Activated CD4-positive, alpha-beta memory T cell treated with anti-CD3 and anti-CD28 coated beads, Interleukin-2, amount 10 ng/mL, durations not matched to agents 7 days and 5 days (primary cell): ENCODE data around the gene TMC6. TPM values are rescaled to one million over a fixed set of nuclear protein-coding genes. Genes with fewer than 3 reads are reported as not detected.
"Not testable (repeated sequence)": the region's sequence is repeated elsewhere in the genome, so short reads cannot be mapped to it uniquely, and the experiment has no call there.

ENCODE experiments used
- CTCF ChIA-PET: fragments of 350-600 bp; sonication (Branson Sonifier 250); formaldehyde crosslinking; loops from one replicate; lab custom pipeline; 2021; ENCODE audit warnings: antibody characterized with exemption, inconsistent platforms; lab: Charles Lee
- POLR2A ChIA-PET: fragments of 350-600 bp; sonication (Branson Sonifier 250); formaldehyde crosslinking; loops from one replicate; lab custom pipeline; 2021; ENCODE audit warnings: antibody characterized with exemption; lab: Charles Lee
- DNase-seq: peaks from one replicate; pipeline ENCODE4 v3.0.0-alpha.2; 2020
- H3K27ac Mint-ChIP-seq: one replicate; pipeline ENCODE4 v1.8.0; 2021; ENCODE audit warnings: mild to moderate bottlenecking, mixed read lengths
- H3K27me3 Mint-ChIP-seq: one replicate; pipeline ENCODE4 v1.8.0; 2021; ENCODE audit warnings: mixed read lengths
- H3K36me3 Mint-ChIP-seq: one replicate; pipeline ENCODE4 v1.8.0; 2021; ENCODE audit warnings: low read depth, mixed read lengths
- H3K4me1 Mint-ChIP-seq: one replicate; pipeline ENCODE4 v1.8.0; 2021; ENCODE audit warnings: mixed read lengths
- H3K4me3 Mint-ChIP-seq: one replicate; pipeline ENCODE4 v1.8.0; 2021; ENCODE audit warnings: mild to moderate bottlenecking, mixed read lengths
- H3K9me3 Mint-ChIP-seq: one replicate; pipeline ENCODE4 v1.8.0; 2021; ENCODE audit warnings: mixed read lengths
- total RNA-seq, 2 experiments: library from RNA; stranded (reverse); gene quantifications; one replicate each; pipeline ENCODE4 v1.2.3, GENCODE V29; 2021

TMC6 gene
- total RNA-seq, 2 experiments from 2014 or later: 460 to 463 TPM

DNA sequence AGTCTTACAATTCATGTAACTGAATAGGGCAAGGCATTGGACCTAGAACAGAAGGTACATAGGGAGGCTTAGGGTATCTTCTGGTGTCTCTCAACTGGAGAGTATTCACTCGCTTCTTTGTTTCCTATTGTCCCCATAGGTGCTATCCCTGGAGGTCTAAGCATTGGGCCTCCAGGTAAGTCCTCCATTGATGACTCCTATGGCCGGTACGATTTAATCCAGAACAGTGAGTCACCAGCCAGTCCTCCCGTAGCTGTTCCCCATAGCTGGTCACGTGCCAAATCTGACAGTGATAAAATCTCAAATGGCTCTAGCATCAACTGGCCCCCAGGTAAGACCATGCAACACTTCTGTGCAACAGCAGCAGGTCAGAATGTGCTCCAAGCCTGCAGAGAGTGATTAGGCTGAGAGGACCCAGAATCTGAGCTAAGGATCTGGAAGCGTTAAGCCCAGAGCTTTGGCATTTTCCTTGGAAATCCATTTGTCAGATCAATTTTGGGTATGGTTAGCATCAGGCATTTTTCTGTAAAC is 35.7 kb downstream of the TMC6 start:
- Mint-ChIP-seq H3K27ac (no peak overlapping the region), H3K36me3 (peaks cover 51% of the 10 kb centered on the region), H3K27me3 (no peaks in the 10 kb centered on the region), H3K9me3 (no peaks in the 10 kb centered on the region), H3K4me1 (no peaks in the 10 kb centered on the region), H3K4me3 (no peak overlapping the region)
- ChIA-PET POLR2A (no interaction called here), CTCF (interaction anchor here (0.5 to 1.7 kb wide), 4 partner anchors 8 to 89 kb away, joined by 3 to 6 read pairs (median 4); no protein-coding TSS in a partner anchor)
- no peak for DNase-seq

DNA sequence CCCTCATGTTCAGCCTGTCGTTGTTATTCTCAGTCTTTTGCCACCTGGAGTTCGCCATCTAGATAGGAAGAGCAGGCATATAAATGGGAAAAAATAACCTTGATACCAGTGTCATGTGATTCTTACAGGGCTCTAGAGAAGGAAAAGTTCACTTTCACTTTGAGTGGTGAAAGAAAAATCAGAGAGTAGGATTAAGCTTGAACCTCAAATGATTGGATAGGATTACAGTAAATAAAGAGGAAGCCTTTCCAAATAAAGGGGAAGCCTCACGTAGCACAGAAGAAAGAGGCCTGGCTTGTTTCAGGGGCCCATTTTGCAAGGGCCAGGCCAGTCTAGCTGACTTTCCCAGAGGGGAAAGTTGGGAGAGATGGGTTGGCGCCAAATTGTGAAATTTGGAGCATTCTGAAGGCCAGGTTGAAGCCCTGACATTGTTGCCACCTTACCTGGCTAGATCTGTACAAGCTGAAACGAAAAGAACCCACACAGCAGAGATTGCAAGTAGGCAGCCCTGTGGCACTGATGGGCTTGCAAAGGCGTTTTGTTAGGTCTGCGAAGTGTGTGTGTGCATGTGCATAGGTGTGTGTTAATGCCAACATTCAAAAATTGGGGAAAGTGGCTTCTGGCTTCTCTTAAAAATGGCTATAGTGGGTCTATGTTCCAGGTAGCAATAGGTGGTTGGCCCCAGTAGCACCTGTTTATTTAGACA is 38.8 kb downstream of the TMC6 start:
- H3K4me3 Mint-ChIP-seq: no peak overlapping the region
- peaks cover 1% of the 10 kb centered on the region for H3K4me1 Mint-ChIP-seq
- ChIA-PET CTCF (interaction anchor here (0.6 to 1.7 kb wide), 3 partner anchors 69 to 112 kb away, joined by 3 to 5 read pairs (median 3); no protein-coding TSS in a partner anchor), POLR2A (no interaction called here)
- H3K27me3 Mint-ChIP-seq: no peaks in the 10 kb centered on the region
- no peak for DNase-seq
- no peaks in the 10 kb centered on the region for H3K9me3 Mint-ChIP-seq
- peaks cover 38% of the 10 kb centered on the region for H3K36me3 Mint-ChIP-seq
- H3K27ac Mint-ChIP-seq: no peak overlapping the region

DNA sequence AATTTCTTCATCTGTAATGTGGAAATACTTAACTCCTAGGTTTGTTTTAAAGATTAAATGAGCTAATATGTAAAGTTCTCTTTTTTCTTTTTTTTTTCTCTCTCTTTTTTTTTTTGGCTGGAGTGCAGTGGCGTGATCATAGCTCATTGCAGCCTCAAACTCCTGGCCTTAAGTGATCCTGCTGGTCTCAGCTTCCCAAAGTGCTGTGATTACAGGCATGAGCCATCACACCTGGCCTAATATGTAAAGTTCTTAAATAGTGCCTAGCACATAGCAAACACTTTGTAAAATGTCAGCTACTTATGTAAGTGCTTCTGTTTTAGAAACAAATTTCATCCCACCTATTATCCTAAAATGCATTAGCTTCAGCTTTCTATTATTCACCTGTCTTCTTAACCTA is 40.0 kb downstream of the TMC6 start:
- Mint-ChIP-seq H3K27ac (no peak overlapping the region), H3K36me3 (peaks cover 34% of the 10 kb centered on the region), H3K4me3 (no peak overlapping the region), H3K4me1 (peaks cover 1% of the 10 kb centered on the region), H3K9me3 (no peaks in the 10 kb centered on the region), H3K27me3 (no peaks in the 10 kb centered on the region)
- POLR2A ChIA-PET: no interaction called here
- CTCF ChIA-PET: interaction anchor here (0.7 to 1.7 kb wide), 4 partner anchors 46 to 88 kb away, joined by 3 to 4 read pairs (median 3); no protein-coding TSS in a partner anchor
- no peak for DNase-seq

DNA sequence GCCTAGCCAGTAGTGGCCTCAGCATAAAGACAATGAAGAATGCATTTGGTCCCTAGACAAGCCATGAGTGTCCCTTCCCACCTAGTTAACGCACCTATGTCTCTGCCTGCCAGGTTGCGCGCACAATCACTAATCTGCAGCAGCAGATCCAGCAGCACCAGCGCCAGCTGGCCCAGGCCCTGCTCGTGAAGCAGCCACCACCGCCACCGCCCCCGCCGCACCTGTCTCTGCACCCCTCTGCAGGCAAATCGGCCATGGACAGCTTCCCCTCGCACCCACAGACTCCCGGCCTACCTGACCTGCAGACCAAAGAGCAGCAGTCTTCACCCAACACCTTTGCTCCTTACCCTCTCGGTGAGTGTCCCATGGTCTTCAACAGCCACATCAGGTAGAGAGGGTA is 41.8 kb downstream of the TMC6 start:
- H3K4me3 Mint-ChIP-seq: no peak overlapping the region
- H3K27ac Mint-ChIP-seq: no peak overlapping the region
- H3K9me3 Mint-ChIP-seq: no peaks in the 10 kb centered on the region
- no peak for DNase-seq
- H3K27me3 Mint-ChIP-seq: no peaks in the 10 kb centered on the region
- POLR2A ChIA-PET: no interaction called here
- H3K36me3 Mint-ChIP-seq: peaks cover 21% of the 10 kb centered on the region
- CTCF ChIA-PET: interaction anchor here (0.6 to 1.1 kb wide), 2 partner anchors 90 to 243 kb away, joined by 3 read pairs; no protein-coding TSS in a partner anchor
- peaks cover 17% of the 10 kb centered on the region for H3K4me1 Mint-ChIP-seq

DNA sequence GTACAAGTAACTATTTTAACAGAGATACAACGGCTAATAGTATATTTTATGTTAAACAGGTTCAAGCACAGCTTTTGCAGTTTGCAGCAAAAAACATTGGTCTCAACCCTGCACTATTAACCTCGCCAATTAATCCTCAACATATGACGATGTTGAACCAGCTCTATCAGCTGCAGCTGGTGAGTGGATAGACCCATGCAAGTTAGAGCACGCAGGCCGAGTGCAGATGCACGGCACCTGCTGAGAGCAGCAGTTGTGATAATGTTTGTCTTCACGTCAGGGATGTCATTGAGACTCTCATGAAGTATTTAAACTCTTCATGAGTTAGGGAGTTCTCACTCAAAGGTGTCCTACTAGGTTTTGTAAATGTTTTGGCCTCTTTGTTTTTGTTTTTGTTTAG is 45.6 kb downstream of the TMC6 start:
- peaks cover 15% of the 10 kb centered on the region for H3K36me3 Mint-ChIP-seq
- POLR2A ChIA-PET: no interaction called here

DNA sequence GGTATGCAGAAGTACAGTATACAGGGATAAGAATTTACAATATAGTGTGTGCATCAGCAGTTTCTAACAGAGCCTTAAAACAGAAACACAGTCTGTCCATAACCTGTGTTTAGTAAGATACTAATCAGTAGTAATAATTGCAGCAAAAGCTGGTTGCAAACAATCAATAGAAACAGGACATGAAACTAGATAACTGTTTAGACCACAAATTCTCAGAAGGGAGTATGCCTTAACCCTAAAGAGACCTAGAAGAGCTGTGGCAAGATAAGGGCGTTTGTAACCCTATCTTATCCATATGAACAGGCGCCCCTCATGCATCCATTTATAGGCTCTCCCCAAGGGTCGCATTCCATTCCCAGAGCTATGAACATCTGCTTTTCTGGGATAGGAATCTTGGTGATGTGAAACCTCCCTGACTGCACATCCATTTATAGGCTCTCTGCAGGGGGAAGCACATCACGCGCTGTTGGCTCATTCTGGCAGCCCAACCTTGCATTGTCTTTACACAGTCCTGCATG is 46.1 kb downstream of the TMC6 start:
- CTCF ChIA-PET: interaction anchor here (0.9 kb wide), 1 partner anchor 63 kb away, joined by 3 read pairs; no protein-coding TSS in a partner anchor
- POLR2A ChIA-PET, H3K9me3 Mint-ChIP-seq, DNase-seq, H3K27ac Mint-ChIP-seq, H3K27me3 Mint-ChIP-seq, H3K4me3 Mint-ChIP-seq: not testable (repeated sequence)
- Mint-ChIP-seq H3K36me3 (peaks cover 20% of the 10 kb centered on the region), H3K4me1 (peaks cover 17% of the 10 kb centered on the region)

More for the DNA sequence above, 45.6 kb downstream of the TMC6 start:
- no peak for DNase-seq
- CTCF ChIA-PET: interaction anchor here (2.7 to 3.0 kb wide), 2 partner anchors 51 to 63 kb away, joined by 12 to 35 read pairs; no protein-coding TSS in a partner anchor
- Mint-ChIP-seq H3K4me1 (peaks cover 17% of the 10 kb centered on the region), H3K9me3 (no peaks in the 10 kb centered on the region), H3K27me3 (no peaks in the 10 kb centered on the region), H3K27ac (no peak overlapping the region), H3K4me3 (no peak overlapping the region)

DNA sequence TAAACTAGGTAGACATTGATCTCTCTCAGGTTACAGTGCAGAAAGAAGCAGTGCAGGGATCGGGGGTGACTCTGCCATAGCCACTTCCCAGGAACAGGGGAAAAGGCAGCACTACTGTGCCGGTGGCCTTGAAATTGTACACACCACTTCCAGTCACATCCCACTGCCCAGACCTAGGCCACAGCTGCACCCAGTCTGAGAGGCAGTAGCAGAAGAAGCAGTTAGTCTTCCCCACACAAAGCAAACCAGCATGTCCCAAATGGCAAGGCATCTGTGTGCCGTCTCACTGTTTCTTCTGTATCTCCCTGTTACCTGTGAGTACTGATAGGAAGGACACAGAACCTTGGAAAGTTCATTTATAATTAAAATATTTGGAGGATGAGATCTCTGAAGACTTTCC is 47.0 kb downstream of the TMC6 start:
- POLR2A ChIA-PET: no interaction called here
- Mint-ChIP-seq H3K36me3 (peaks cover 21% of the 10 kb centered on the region), H3K27me3 (no peaks in the 10 kb centered on the region), H3K9me3 (no peaks in the 10 kb centered on the region), H3K4me3 (no peak overlapping the region), H3K4me1 (peaks cover 17% of the 10 kb centered on the region), H3K27ac (no peak overlapping the region)
- no peak for DNase-seq
- CTCF ChIA-PET: interaction anchor here (0.9 kb wide), 1 partner anchor 62 kb away, joined by 3 read pairs; no protein-coding TSS in a partner anchor

DNA sequence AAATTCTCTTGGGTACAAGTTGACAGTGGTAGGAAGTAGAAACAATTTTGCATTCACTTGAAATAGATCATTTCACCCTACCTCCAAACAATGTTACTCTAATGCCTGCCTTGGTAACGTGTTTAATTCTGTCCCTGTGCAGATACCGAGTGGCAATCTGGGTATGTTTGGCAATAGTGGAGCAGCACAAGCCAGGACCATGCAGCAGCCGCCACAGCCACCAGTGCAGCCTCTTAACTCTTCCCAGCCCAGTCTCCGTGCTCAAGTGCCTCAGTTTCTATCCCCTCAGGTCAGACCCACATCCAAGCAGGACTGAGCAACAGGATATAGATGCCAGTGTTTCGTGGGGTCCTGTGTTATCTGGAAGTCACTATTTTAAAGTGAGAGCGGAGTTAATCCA is 49.3 kb downstream of the TMC6 start:
- H3K4me3 Mint-ChIP-seq: no peak overlapping the region
- peaks cover 26% of the 10 kb centered on the region for H3K36me3 Mint-ChIP-seq
- H3K27me3 Mint-ChIP-seq: no peaks in the 10 kb centered on the region
- no peaks in the 10 kb centered on the region for H3K9me3 Mint-ChIP-seq
- POLR2A ChIA-PET: no interaction called here
- H3K27ac Mint-ChIP-seq: no peak overlapping the region
- CTCF ChIA-PET: no interaction called here
- peaks cover 15% of the 10 kb centered on the region for H3K4me1 Mint-ChIP-seq
- no peak for DNase-seq

DNA sequence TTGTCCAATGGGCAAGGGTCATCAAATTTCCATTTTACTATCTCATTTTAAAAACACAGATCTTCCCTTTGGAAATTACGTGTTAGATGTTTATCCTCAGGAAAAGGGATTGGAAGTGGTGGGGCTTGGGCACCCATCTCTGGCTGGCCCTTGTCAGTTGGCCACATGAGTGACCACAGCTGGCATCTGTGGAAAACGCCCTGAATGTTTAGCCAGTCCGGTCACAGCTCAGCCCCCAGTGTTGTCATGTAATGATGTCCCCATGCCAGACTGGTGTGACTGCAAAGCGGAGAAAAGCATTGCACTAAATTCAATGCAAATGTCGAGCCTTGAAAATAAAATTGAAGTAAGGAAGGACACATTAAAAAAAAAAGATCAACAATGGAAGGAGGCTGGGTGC is 53.0 kb downstream of the TMC6 start:
- Mint-ChIP-seq H3K4me1 (no peaks in the 10 kb centered on the region), H3K4me3 (no peak overlapping the region), H3K27me3 (no peaks in the 10 kb centered on the region), H3K36me3 (peaks cover 45% of the 10 kb centered on the region), H3K27ac (no peak overlapping the region), H3K9me3 (no peaks in the 10 kb centered on the region)
- ChIA-PET CTCF (interaction anchor here (0.7 to 1.2 kb wide), 2 partner anchors 9 to 13 kb away, joined by 3 read pairs; no protein-coding TSS in a partner anchor), POLR2A (no interaction called here)
- no peak for DNase-seq

DNA sequence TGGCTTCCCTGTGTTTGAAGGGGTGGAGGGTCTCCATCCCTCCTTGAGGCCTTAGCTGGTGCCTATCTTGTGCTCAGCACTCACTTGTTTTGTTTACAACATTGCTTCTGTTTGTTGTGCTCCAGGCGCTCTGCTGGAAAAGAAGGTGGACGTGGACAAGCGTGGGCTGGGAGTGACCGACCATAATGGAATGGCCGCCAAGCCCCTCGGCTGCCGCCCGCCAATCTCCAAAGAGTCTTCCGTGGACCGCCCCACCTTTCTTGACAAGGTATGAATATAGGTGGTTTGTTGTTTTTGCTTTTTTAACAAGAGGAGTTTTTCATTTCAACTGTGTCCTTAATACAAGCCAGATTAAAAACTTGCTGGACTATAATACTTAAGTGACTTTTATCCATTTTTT is 53.5 kb downstream of the TMC6 start:
- ChIA-PET CTCF (interaction anchor here (2.2 kb wide), 1 partner anchor 10 kb away, joined by 16 read pairs; no protein-coding TSS in a partner anchor), POLR2A (no interaction called here)
- H3K36me3 Mint-ChIP-seq: peaks cover 48% of the 10 kb centered on the region

DNA sequence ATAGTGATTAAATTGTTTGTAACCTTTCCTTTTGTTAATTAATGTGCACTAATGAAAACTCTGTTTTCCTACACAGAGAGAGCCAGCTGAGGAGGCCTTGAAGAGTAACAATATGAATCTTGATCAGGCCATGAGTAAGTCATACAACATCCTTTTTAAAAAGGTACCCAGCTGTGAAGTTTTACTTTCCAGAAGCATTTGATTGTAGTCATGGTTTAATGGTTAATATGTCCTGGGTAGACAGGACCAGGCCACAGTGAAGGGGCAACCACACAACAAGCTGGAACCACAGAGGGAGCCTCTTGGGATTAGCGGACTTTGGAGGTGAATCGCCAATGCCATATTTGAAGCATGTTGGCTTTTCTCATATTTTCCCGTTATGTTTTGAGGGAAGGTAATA is 55.6 kb downstream of the TMC6 start:
- H3K27me3 Mint-ChIP-seq: no peaks in the 10 kb centered on the region
- POLR2A ChIA-PET: no interaction called here
- CTCF ChIA-PET: interaction anchor here (2.2 kb wide), 1 partner anchor 12 kb away, joined by 16 read pairs; no protein-coding TSS in a partner anchor

More for the DNA sequence above, 53.5 kb downstream of the TMC6 start:
- Mint-ChIP-seq H3K4me3 (no peak overlapping the region), H3K27ac (no peak overlapping the region), H3K27me3 (no peaks in the 10 kb centered on the region), H3K9me3 (no peaks in the 10 kb centered on the region), H3K4me1 (no peaks in the 10 kb centered on the region)
- DNase-seq: no peak

DNA sequence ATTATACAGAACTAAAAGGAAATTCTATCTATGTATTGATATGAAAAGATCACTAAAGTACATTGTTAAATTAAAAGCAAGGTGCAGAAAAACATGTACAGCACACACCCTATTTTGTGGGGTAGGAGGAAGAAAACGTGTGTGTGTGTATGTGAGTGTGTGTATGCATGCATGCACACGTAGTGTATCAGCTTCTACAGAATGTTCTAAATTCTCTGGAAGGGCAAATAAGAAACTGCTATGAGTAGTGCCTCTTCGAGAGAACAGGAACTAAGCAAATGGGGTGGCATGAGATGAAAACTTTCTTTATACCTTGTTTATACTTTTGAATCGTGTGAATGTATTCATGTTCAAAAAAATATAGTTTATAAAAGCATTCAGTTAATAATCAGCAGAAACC is 58.9 kb downstream of the TMC6 start:
- CTCF ChIA-PET: interaction anchor here (1.1 to 2.2 kb wide), 2 partner anchors 15 to 51 kb away, joined by 3 to 8 read pairs; no protein-coding TSS in a partner anchor
- Mint-ChIP-seq H3K4me1 (peaks cover under 1% of the 10 kb centered on the region), H3K9me3 (no peaks in the 10 kb centered on the region), H3K27ac (no peak overlapping the region), H3K36me3 (peaks cover 42% of the 10 kb centered on the region), H3K4me3 (no peak overlapping the region), H3K27me3 (no peaks in the 10 kb centered on the region)
- POLR2A ChIA-PET: no interaction called here
- DNase-seq: no peak

More for the DNA sequence above, 55.6 kb downstream of the TMC6 start:
- H3K36me3 Mint-ChIP-seq: peaks cover 49% of the 10 kb centered on the region
- H3K4me3 Mint-ChIP-seq: no peak overlapping the region
- no peaks in the 10 kb centered on the region for H3K4me1 Mint-ChIP-seq
- DNase-seq: no peak
- H3K27ac Mint-ChIP-seq: no peak overlapping the region
- no peaks in the 10 kb centered on the region for H3K9me3 Mint-ChIP-seq

DNA sequence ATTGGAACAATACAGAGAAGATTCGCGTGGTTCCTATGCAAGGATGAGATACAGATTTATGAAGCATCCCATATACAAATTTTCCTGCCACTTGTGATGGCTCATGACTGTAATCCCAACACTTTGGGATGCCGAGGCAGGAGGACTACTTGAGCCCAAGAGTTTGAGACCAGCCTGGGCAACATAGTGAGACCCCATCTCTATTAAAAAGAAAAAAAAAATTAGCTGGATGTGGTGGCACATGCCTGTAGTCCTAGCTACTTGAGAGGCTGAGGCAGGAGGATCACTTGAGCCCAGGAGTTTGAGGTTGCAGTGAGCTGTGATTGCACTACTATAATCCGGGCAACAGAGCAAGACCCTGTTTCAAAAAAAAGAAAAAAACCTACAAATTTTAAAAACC is 61.6 kb downstream of the TMC6 start:
- H3K36me3 Mint-ChIP-seq: peaks cover 26% of the 10 kb centered on the region
- H3K4me3 Mint-ChIP-seq, H3K27me3 Mint-ChIP-seq, H3K9me3 Mint-ChIP-seq, H3K27ac Mint-ChIP-seq, DNase-seq: not testable (repeated sequence)
- H3K4me1 Mint-ChIP-seq: peaks cover 14% of the 10 kb centered on the region
- POLR2A ChIA-PET: interaction anchor here (1.0 kb wide), 1 partner anchor 24 kb away, joined by 3 read pairs; no protein-coding TSS in a partner anchor
- CTCF ChIA-PET: interaction anchor here (0.6 kb wide), 1 partner anchor 9 kb away, joined by 3 read pairs; no protein-coding TSS in a partner anchor
